HG02870 (cell line): ENCODE results near the gene IPO5.
"Not testable (repeated sequence)": the region's sequence is repeated elsewhere in the genome, so short reads cannot be mapped to it uniquely, and the experiment has no call there.

Experiments used
- ATAC-seq: cut with Tn5 transposase; IDR thresholded peaks from one replicate; pipeline ENCODE4 v1.9.1; 2021; ENCODE audit warnings: mild to moderate bottlenecking, moderate library complexity; ENCODE audit not compliant: unreplicated experiment

Gene IPO5

GRCh38 chr13:98007001-98007400 lies 53.5 kb downstream of the IPO5 start:
- no peak for ATAC-seq

GRCh38 chr13:98013241-98013640 lies 59.8 kb downstream of the IPO5 start:
- ATAC-seq, result no peak

GRCh38 chr13:98014766-98015165 lies 61.3 kb downstream of the IPO5 start:
- ATAC-seq, result no peak

GRCh38 chr13:98018293-98018692 lies 64.8 kb downstream of the IPO5 start:
- ATAC-seq, result no peak

GRCh38 chr13:98019186-98019585 lies 65.7 kb downstream of the IPO5 start:
- no peak for ATAC-seq

- ATAC-seq, result no peak
Measured at GRCh38 chr13:98020271-98020670, 66.8 kb downstream of the IPO5 start.

GRCh38 chr13:98022210-98022609 lies 68.7 kb downstream of the IPO5 start:
- no peak for ATAC-seq

- no peak for ATAC-seq
Measured at GRCh38 chr13:98025480-98026025, 72.1 kb downstream of the IPO5 start.

GRCh38 chr13:98026457-98026857 lies 73.0 kb downstream of the IPO5 start:
- no peak for ATAC-seq

GRCh38 chr13:98032168-98032567 lies 78.7 kb downstream of the IPO5 start:
- no peak for ATAC-seq

- no peak for ATAC-seq
Measured at GRCh38 chr13:98033277-98034247, 80.1 kb downstream of the IPO5 start.

GRCh38 chr13:98035373-98035772 lies 81.9 kb downstream of the IPO5 start:
- ATAC-seq, result no peak

- not testable (repeated sequence) for ATAC-seq
Measured at GRCh38 chr13:98036564-98037302, 83.3 kb downstream of the IPO5 start.

GRCh38 chr13:98039261-98039660 lies 85.8 kb downstream of the IPO5 start:
- ATAC-seq, result no peak

- no peak for ATAC-seq
Measured at GRCh38 chr13:98039964-98040363, 86.5 kb downstream of the IPO5 start.

GRCh38 chr13:98041081-98041820 lies 87.8 kb downstream of the IPO5 start:
- no peak for ATAC-seq

- ATAC-seq, result no peak
Measured at GRCh38 chr13:98044301-98044700, 90.8 kb downstream of the IPO5 start.

- not testable (repeated sequence) for ATAC-seq
Measured at GRCh38 chr13:98047785-98048184, 94.3 kb downstream of the IPO5 start.

GRCh38 chr13:98048265-98048664 lies 94.8 kb downstream of the IPO5 start:
- no peak for ATAC-seq

GRCh38 chr13:98050041-98050466 lies 96.6 kb downstream of the IPO5 start:
- no peak for ATAC-seq

- ATAC-seq, result no peak
Measured at GRCh38 chr13:98052412-98052811, 98.9 kb downstream of the IPO5 start.
